Neural progenitor cell (in vitro differentiated cells): Measurements from ENCODE around the gene RBM44. TPM values are rescaled to one million over a fixed set of nuclear protein-coding genes. Genes with fewer than 3 reads are reported as not detected.

Experiments used
- DNase-seq: peaks from one replicate; pipeline ENCODE4 v3.0.0-alpha.2; 2016; ENCODE audit warnings: low spot score
- H2AFZ ChIP-seq: fragments of 200-600 bp; sonication (generic); replicated peaks from 2 replicates; pipeline ENCODE4 v1.6.1; 2016; ENCODE audit warnings: antibody characterized with exemption
- H3F3A ChIP-seq: fragments of 200-600 bp; sonication (generic); 2 replicates; pipeline ENCODE4 v1.6.1; 2016; ENCODE audit warnings: antibody characterized with exemption, low read depth
- H3K27ac ChIP-seq: fragments of 200-600 bp; sonication (generic); 2 replicates; pipeline ENCODE4 v1.5.1; 2016; ENCODE audit warnings: mild to moderate bottlenecking
- H3K27me3 ChIP-seq: fragments of 200-600 bp; sonication (generic); 2 replicates; pipeline ENCODE4 v1.6.1; 2016; ENCODE audit warnings: mild to moderate bottlenecking, moderate library complexity
- H3K36me3 ChIP-seq: fragments of 200-600 bp; sonication (generic); 2 replicates; pipeline ENCODE4 v1.5.1; 2016
- H3K4me1 ChIP-seq: fragments of 200-600 bp; sonication (generic); 2 replicates; pipeline ENCODE4 v1.6.1; 2016; ENCODE audit warnings: mixed run types
- H3K4me2 ChIP-seq: fragments of 200-600 bp; sonication (generic); 2 replicates; pipeline ENCODE4 v1.6.1; 2016
- H3K4me3 ChIP-seq: fragments of 200-600 bp; sonication (generic); 2 replicates; pipeline ENCODE4 v1.5.1; 2016
- H3K79me2 ChIP-seq: fragments of 200-600 bp; sonication (generic); 2 replicates; pipeline ENCODE4 v1.6.1; 2016; ENCODE audit warnings: low read depth
- H3K9ac ChIP-seq: fragments of 200-600 bp; sonication (generic); 2 replicates; pipeline ENCODE4 v1.6.1; 2016
- H3K9me3 ChIP-seq: fragments of 200-600 bp; sonication (generic); 2 replicates; pipeline ENCODE4 v1.5.1; 2016; ENCODE audit warnings: low read depth
- H4K20me1 ChIP-seq: fragments of 200-600 bp; sonication (generic); 2 replicates; pipeline ENCODE4 v1.6.1; 2016; ENCODE audit warnings: low read depth
- H3K27ac Mint-ChIP-seq: 3 replicates; pipeline ENCODE4 v1.8.0; 2021; ENCODE audit warnings: mixed read lengths
- H3K27me3 Mint-ChIP-seq: 2 replicates; pipeline ENCODE4 v1.8.0; 2022; ENCODE audit warnings: low read depth, mild to moderate bottlenecking, inconsistent platforms, moderate library complexity, mixed read lengths; ENCODE audit not compliant: insufficient read depth
- H3K36me3 Mint-ChIP-seq: 3 replicates; pipeline ENCODE4 v1.8.0; 2021; ENCODE audit warnings: mixed read lengths
- H3K4me1 Mint-ChIP-seq: 3 replicates; pipeline ENCODE4 v1.8.0; 2021; ENCODE audit warnings: mixed read lengths
- H3K4me3 Mint-ChIP-seq: 3 replicates; pipeline ENCODE4 v1.8.0; 2021; ENCODE audit warnings: mild to moderate bottlenecking, moderate library complexity, mixed read lengths
- H3K9me3 Mint-ChIP-seq: 3 replicates; pipeline ENCODE4 v1.8.0; 2020; ENCODE audit warnings: mixed read lengths
- EZH2 ChIP-seq: fragments of 200-600 bp; sonication (generic); IDR thresholded peaks from 2 replicates; pipeline ENCODE4 v1.6.1; 2017; ENCODE audit warnings: antibody characterized with exemption, mild to moderate bottlenecking, moderate library complexity
- EZH2phosphoT487 ChIP-seq: fragments of 200-600 bp; sonication (generic); IDR thresholded peaks from 2 replicates; pipeline ENCODE4 v1.6.1; 2017; ENCODE audit warnings: antibody characterized with exemption
- small RNA-seq: library from RNA; depleted of rRNA; stranded (forward); fragments of <200 nt; gene quantifications from one replicate; pipeline ENCODE3, GENCODE V24; 2015
- total RNA-seq: library from RNA; depleted of rRNA; stranded (reverse); fragments of >200 nt; gene quantifications from 2 replicates; pipeline ENCODE4 v1.2.3, GENCODE V29; 2015; ENCODE audit warnings: low replicate concordance
- TF ChIP-seq, protein P1 (sequence below): fragments of 200-600 bp; sonication (generic); IDR thresholded peaks from 2 replicates; pipeline ENCODE4 v1.5.1; 2017; ENCODE audit warnings: antibody characterized with exemption, mild to moderate bottlenecking

Gene RBM44
- total RNA-seq, 1 donor from 2014 or later = 0.30 TPM

DNA sequence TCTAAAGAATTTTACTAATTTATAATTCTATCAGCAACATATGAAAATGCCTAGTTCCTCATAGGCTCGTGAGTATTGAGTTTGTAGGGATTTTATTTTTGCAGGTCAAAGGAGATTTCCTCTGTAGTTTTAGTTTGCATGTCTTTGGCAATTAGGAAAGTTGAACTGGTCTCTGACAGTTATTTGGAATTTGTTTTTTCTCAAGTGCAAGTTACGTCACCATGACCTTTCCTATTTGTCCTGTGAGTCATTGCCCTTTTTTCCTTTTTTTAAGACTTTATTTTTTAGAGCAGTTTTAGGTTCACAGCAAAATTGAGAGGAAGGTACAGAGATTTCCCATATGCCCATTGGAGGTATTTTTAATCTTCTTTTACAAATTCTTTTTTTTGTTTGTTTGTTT, 89.8 kb downstream of the RBM44 start:
- no peaks in the 10 kb centered on the region for H3K36me3 Mint-ChIP-seq
- Histone ChIP-seq H3K27me3 (no peaks in the 10 kb centered on the region), H3K79me2 (no peaks in the 10 kb centered on the region), H3K4me1 (peaks cover 1% of the 10 kb centered on the region), H4K20me1 (no peaks in the 10 kb centered on the region), H2AFZ (no peak overlapping the region), H3K9me3 (no peaks in the 10 kb centered on the region), H3K27ac (no peak overlapping the region), H3K4me3 (no peak overlapping the region), H3K4me2 (no peak overlapping the region), H3K9ac (no peak overlapping the region), H3K36me3 (no peaks in the 10 kb centered on the region), H3F3A (no peaks in the 10 kb centered on the region)
- H3K27ac Mint-ChIP-seq = no peak overlapping the region
- peaks cover 20% of the 10 kb centered on the region for H3K4me1 Mint-ChIP-seq
- no peak for DNase-seq
- TF ChIP-seq, protein P1, sequence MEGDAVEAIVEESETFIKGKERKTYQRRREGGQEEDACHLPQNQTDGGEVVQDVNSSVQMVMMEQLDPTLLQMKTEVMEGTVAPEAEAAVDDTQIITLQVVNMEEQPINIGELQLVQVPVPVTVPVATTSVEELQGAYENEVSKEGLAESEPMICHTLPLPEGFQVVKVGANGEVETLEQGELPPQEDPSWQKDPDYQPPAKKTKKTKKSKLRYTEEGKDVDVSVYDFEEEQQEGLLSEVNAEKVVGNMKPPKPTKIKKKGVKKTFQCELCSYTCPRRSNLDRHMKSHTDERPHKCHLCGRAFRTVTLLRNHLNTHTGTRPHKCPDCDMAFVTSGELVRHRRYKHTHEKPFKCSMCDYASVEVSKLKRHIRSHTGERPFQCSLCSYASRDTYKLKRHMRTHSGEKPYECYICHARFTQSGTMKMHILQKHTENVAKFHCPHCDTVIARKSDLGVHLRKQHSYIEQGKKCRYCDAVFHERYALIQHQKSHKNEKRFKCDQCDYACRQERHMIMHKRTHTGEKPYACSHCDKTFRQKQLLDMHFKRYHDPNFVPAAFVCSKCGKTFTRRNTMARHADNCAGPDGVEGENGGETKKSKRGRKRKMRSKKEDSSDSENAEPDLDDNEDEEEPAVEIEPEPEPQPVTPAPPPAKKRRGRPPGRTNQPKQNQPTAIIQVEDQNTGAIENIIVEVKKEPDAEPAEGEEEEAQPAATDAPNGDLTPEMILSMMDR = no peak
- no peak for TF ChIP-seq EZH2phosphoT487
- no peak for TF ChIP-seq EZH2
- peaks cover 6% of the 10 kb centered on the region for H3K27me3 Mint-ChIP-seq
- no peak overlapping the region for H3K4me3 Mint-ChIP-seq
- no peaks in the 10 kb centered on the region for H3K9me3 Mint-ChIP-seq

DNA sequence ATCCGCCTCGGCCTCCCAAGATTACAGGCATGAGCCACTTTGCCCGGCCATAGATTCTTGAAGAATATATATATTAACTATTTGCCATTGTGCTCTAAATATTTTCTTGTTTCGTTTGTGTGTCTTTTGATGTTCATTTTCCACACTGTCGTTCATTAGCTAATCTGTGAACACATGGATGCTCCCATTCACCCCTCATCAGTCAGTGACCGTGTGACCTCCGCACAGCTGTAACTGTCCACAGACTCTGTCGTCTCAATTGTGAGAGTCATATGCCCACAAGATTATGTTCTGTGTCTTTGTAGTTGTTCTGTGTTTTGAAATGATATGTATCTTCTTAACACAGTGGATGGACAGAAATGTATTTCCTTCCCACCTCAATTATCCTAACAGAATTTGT, 90.4 kb downstream of the RBM44 start:
- H3K36me3 ChIP-seq = no peaks in the 10 kb centered on the region

DNA sequence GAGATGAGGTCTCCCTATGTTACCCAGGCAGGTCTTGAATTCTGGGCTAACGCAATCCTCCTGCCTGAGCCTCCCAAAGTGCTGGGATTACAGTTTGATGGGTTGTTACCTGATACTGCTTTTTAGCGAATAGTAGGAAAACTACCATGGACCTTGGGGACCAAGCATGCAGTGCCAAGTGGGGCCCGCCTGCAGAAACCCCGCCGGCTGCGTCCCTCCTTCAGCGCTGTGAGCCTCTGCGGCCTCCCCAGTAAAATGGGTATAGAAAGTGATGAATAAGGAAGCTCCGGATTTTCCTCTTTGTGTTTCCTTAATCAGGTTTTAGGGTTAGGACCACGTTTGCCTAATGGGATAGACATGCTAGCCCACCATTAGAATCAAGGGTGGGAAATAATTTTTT, 91.2 kb downstream of the RBM44 start:
- Histone ChIP-seq H2AFZ (no peak overlapping the region), H4K20me1 (no peaks in the 10 kb centered on the region), H3K4me2 (no peak overlapping the region), H3K27me3 (no peaks in the 10 kb centered on the region), H3K9me3 (no peaks in the 10 kb centered on the region), H3K79me2 (no peaks in the 10 kb centered on the region), H3K9ac (no peak overlapping the region), H3K4me1 (no peaks in the 10 kb centered on the region), H3F3A (no peaks in the 10 kb centered on the region), H3K36me3 (no peaks in the 10 kb centered on the region), H3K27ac (no peak overlapping the region), H3K4me3 (no peak overlapping the region)
- no peaks in the 10 kb centered on the region for H3K36me3 Mint-ChIP-seq
- no peak for DNase-seq
- peaks cover 6% of the 10 kb centered on the region for H3K27me3 Mint-ChIP-seq
- H3K9me3 Mint-ChIP-seq = no peaks in the 10 kb centered on the region
- H3K4me1 Mint-ChIP-seq = peaks cover 16% of the 10 kb centered on the region
- no peak overlapping the region for H3K4me3 Mint-ChIP-seq
- TF ChIP-seq, protein P1 = no peak
- TF ChIP-seq EZH2 (no peak), EZH2phosphoT487 (no peak)
- H3K27ac Mint-ChIP-seq = no peak overlapping the region

More for the DNA sequence above, 90.4 kb downstream of the RBM44 start:
- H3F3A ChIP-seq = no peaks in the 10 kb centered on the region
- no peaks in the 10 kb centered on the region for H4K20me1 ChIP-seq
- Mint-ChIP-seq H3K9me3 (no peaks in the 10 kb centered on the region), H3K4me3 (no peak overlapping the region), H3K36me3 (no peaks in the 10 kb centered on the region), H3K27ac (no peak overlapping the region), H3K27me3 (peaks cover 6% of the 10 kb centered on the region), H3K4me1 (peaks cover 19% of the 10 kb centered on the region)
- no peak overlapping the region for H3K4me3 ChIP-seq
- H2AFZ ChIP-seq = no peak overlapping the region
- H3K9me3 ChIP-seq = no peaks in the 10 kb centered on the region
- no peaks in the 10 kb centered on the region for H3K79me2 ChIP-seq
- no peaks in the 10 kb centered on the region for H3K27me3 ChIP-seq
- no peaks in the 10 kb centered on the region for H3K4me1 ChIP-seq
- H3K4me2 ChIP-seq = no peak overlapping the region
- H3K27ac ChIP-seq = no peak overlapping the region
- H3K9ac ChIP-seq = no peak overlapping the region
- TF ChIP-seq, protein P1 = no peak
- TF ChIP-seq EZH2phosphoT487 = no peak
- no peak for TF ChIP-seq EZH2
- peak; percentile 35 for DNase-seq

Small RNAs within 50 kb of the gene (small RNA-seq; reads per million reads assigned to genes)
- gene RF00157 = not detected

Other genes starting within 250 kb of the RBM44 start
- not detected in 2 replicates for gene PRLH, start 232.2 kb upstream of the RBM44 start, total RNA-seq
- gene RAB17, start 208.0 kb upstream of the RBM44 start, total RNA-seq = 0.43 TPM in 1 of 2 replicates, not detected in the other
- 18.9 and 40.7 TPM in 2 replicates for gene LRRFIP1, start 171.2 kb upstream of the RBM44 start, total RNA-seq
- gene RAMP1, start 60.8 kb downstream of the RBM44 start, total RNA-seq = not detected in 2 replicates
- gene UBE2F, start 168.2 kb downstream of the RBM44 start, total RNA-seq = 50.8 and 77.4 TPM in 2 replicates